H1 (cell line): Measurements from ENCODE around the gene PRODH. TPM values are rescaled to one million over a fixed set of nuclear protein-coding genes. Genes with fewer than 3 reads are reported as not detected.

ENCODE experiments used
- CTCF ChIA-PET: fragments of 300-600 bp; sonication (Branson Sonifier 250); formaldehyde crosslinking; loops from one replicate; lab custom pipeline; 2021; ENCODE audit not compliant: partially characterized antibody; lab: Charles Lee
- POLR2A ChIA-PET: fragments of 300-600 bp; sonication (Branson Sonifier 250); formaldehyde crosslinking; loops from one replicate; lab custom pipeline; 2021; ENCODE audit warnings: inconsistent platforms; ENCODE audit not compliant: partially characterized antibody; lab: Charles Lee
- DNase-seq, 2 experiments: peaks; one replicate each; pipeline versions ENCODE4 v3.0.0 to v3.0.0-alpha.2; 2010 to 2022; ENCODE audit warnings: low spot score in 2 of 2, low read depth in 1 of 2, mixed read lengths in 1 of 2
- FAIRE-seq: peaks from 2 replicates; lab custom pipeline; 2011; peaks lifted over from hg19 to GRCh38; lab: Jason Lieb, UNC
- H2AFZ ChIP-seq: 2 replicates; pipeline ENCODE4 v1.8.1; 2012; ENCODE audit warnings: low read length, inconsistent platforms
- H2AK5ac ChIP-seq: 2 replicates; pipeline ENCODE4 v1.6.1; 2013; ENCODE audit warnings: low read depth, low read length
- H2BK120ac ChIP-seq: replicated peaks from 2 replicates; pipeline ENCODE3; 2013; ENCODE audit warnings: low read depth, low read length, inconsistent platforms
- H2BK12ac ChIP-seq: 2 replicates; pipeline ENCODE4 v1.6.1; 2013; ENCODE audit warnings: low read depth, low read length
- H2BK15ac ChIP-seq: 2 replicates; pipeline ENCODE4 v1.6.1; 2013; ENCODE audit warnings: low read length
- H2BK20ac ChIP-seq: 2 replicates; pipeline ENCODE4 v1.6.1; 2013; ENCODE audit warnings: low read length
- H2BK5ac ChIP-seq: 2 replicates; pipeline ENCODE4 v1.6.1; 2013; ENCODE audit warnings: low read depth, low read length
- H3K14ac ChIP-seq: 2 replicates; pipeline ENCODE4 v1.6.1; 2013; ENCODE audit warnings: inconsistent platforms; ENCODE audit not compliant: insufficient read length
- H3K18ac ChIP-seq: 2 replicates; pipeline ENCODE4 v1.6.1; 2013; ENCODE audit warnings: low read length; ENCODE audit errors: extremely low read depth
- H3K23ac ChIP-seq: 2 replicates; pipeline ENCODE4 v1.6.1; 2013; ENCODE audit warnings: inconsistent platforms; ENCODE audit not compliant: insufficient read length
- H3K23me2 ChIP-seq: 2 replicates; pipeline ENCODE4 v1.6.1; 2013; ENCODE audit warnings: low read depth, low read length
- H3K27ac ChIP-seq: 2 replicates; pipeline ENCODE4 v1.6.1; 2011; ENCODE audit warnings: low read depth, low read length, inconsistent platforms
- H3K27me3 ChIP-seq, 4 experiments: replicated peaks in 1 of 4; 1 replicate in 1 of 4; 2 replicates in 3 of 4; pipeline versions ENCODE4 v1.6.1 to v1.8.1; 2011 to 2013; ENCODE audit warnings: low read length in 3 of 4, mild to moderate bottlenecking in 3 of 4, inconsistent platforms in 2 of 4, mixed read lengths in 2 of 4, moderate library complexity in 1 of 4; ENCODE audit not compliant: control insufficient read depth in 3 of 4, insufficient read depth in 3 of 4; ENCODE audit errors: extremely low read depth in 1 of 4
- H3K36me3 ChIP-seq, 4 experiments: 2 replicates each; pipeline versions ENCODE4 v1.6.1 to v1.8.1; 2011 to 2013; ENCODE audit warnings: mild to moderate bottlenecking in 4 of 4, low read length in 3 of 4, moderate library complexity in 2 of 4, control low read depth in 1 of 4, inconsistent platforms in 1 of 4; ENCODE audit not compliant: insufficient read depth in 4 of 4, control insufficient read depth in 2 of 4
- H3K4ac ChIP-seq: replicated peaks from 2 replicates; pipeline ENCODE3; 2013; ENCODE audit warnings: low read length, low read depth, mixed read lengths, inconsistent platforms; ENCODE audit not compliant: insufficient read length
- H3K4me1 ChIP-seq, 4 experiments: replicated peaks in 1 of 4; 1 replicate in 1 of 4; 2 replicates in 3 of 4; pipeline versions ENCODE4 v1.6.1 to v1.8.1; 2011 to 2013; ENCODE audit warnings: low read length in 3 of 4, inconsistent platforms in 2 of 4, mixed read lengths in 1 of 4; ENCODE audit not compliant: insufficient read depth in 4 of 4, control insufficient read depth in 3 of 4
- H3K4me2 ChIP-seq, 2 experiments: 2 replicates each; pipeline versions ENCODE4 v1.6.1 to v1.8.1; 2011 to 2013; ENCODE audit warnings: low read depth in 2 of 2, low read length in 2 of 2, control low read depth in 1 of 2, inconsistent platforms in 1 of 2, mild to moderate bottlenecking in 1 of 2; ENCODE audit not compliant: insufficient read depth in 1 of 2
- H3K4me3 ChIP-seq, 4 experiments: fragments of 200-600, 300-600 bp in 1 of 4; sonication (generic), shearing (Covaris generic), sonication (Bioruptor Twin) in 1 of 4; 2 replicates each; pipeline versions ENCODE4 v1.5.1 to v1.8.1; 2011 to 2016; ENCODE audit warnings: low read length in 4 of 4, low read depth in 3 of 4, control low read depth in 2 of 4, inconsistent platforms in 2 of 4, mild to moderate bottlenecking in 2 of 4, mixed read lengths in 1 of 4, moderate library complexity in 1 of 4; ENCODE audit not compliant: insufficient read depth in 2 of 4; ENCODE audit errors: extremely low read depth in 1 of 4
- H3K56ac ChIP-seq: replicated peaks from 2 replicates; pipeline ENCODE3; 2013; ENCODE audit warnings: low read depth, mild to moderate bottlenecking, mixed read lengths, low read length, inconsistent platforms; ENCODE audit not compliant: insufficient read length
- H3K79me1 ChIP-seq: 2 replicates; pipeline ENCODE4 v1.6.1; 2013; ENCODE audit warnings: low read depth, low read length, control low read depth
- H3K79me2 ChIP-seq, 2 experiments: 2 replicates each; pipeline versions ENCODE4 v1.6.1 to v1.8.1; 2012 to 2013; ENCODE audit warnings: low read length in 2 of 2, mild to moderate bottlenecking in 2 of 2, inconsistent platforms in 1 of 2; ENCODE audit not compliant: insufficient read depth in 2 of 2, control insufficient read depth in 1 of 2
- H3K9ac ChIP-seq, 4 experiments: replicated peaks in 1 of 4; 1 replicate in 1 of 4; 2 replicates in 3 of 4; pipeline versions ENCODE4 v1.6.1 to v1.8.1; 2011 to 2013; ENCODE audit warnings: low read depth in 3 of 4, low read length in 3 of 4, control low read depth in 2 of 4, mild to moderate bottlenecking in 2 of 4, moderate library complexity in 2 of 4, inconsistent platforms in 1 of 4; ENCODE audit errors: extremely low read depth in 1 of 4
- H3K9me3 ChIP-seq, 2 experiments: 2 replicates each; pipeline versions ENCODE4 v1.6.1 to v1.8.1; 2012 to 2013; ENCODE audit warnings: mild to moderate bottlenecking in 2 of 2, moderate library complexity in 2 of 2, control low read depth in 1 of 2, inconsistent platforms in 1 of 2, low read depth in 1 of 2, low read length in 1 of 2, mixed read lengths in 1 of 2; ENCODE audit not compliant: insufficient read depth in 2 of 2
- H4K20me1 ChIP-seq, 2 experiments: replicated peaks in 1 of 2; 2 replicates each; pipeline versions ENCODE3 to v1.8.1; 2011 to 2013; ENCODE audit warnings: inconsistent platforms in 2 of 2, low read length in 2 of 2, mild to moderate bottlenecking in 1 of 2; ENCODE audit not compliant: insufficient read depth in 2 of 2, control insufficient read depth in 1 of 2
- H4K5ac ChIP-seq: 2 replicates; pipeline ENCODE4 v1.6.1; 2013; ENCODE audit warnings: low read length, low read depth, mixed read lengths, inconsistent platforms; ENCODE audit not compliant: insufficient read length
- H4K8ac ChIP-seq: 2 replicates; pipeline ENCODE4 v1.8.0; 2013; ENCODE audit warnings: mild to moderate bottlenecking, moderate library complexity, low read length, inconsistent platforms; ENCODE audit not compliant: insufficient read depth; ENCODE audit errors: extremely low read depth
- H4K91ac ChIP-seq: replicated peaks from 2 replicates; pipeline ENCODE3; 2013; ENCODE audit warnings: low read length, mixed read lengths, inconsistent platforms; ENCODE audit not compliant: insufficient read length
- CBX5 ChIP-seq: fragments of 300-800, 300-1000 bp; sonication (generic); IDR thresholded peaks from 2 replicates; pipeline ENCODE4 v1.7.1; 2016; ENCODE audit warnings: antibody characterized with exemption, low read length, low read depth
- CBX8 ChIP-seq: fragments of 300-800, 300-1000 bp; sonication (generic); IDR thresholded peaks from 2 replicates; pipeline ENCODE4 v1.7.1; 2016; ENCODE audit warnings: low read depth, low read length, borderline replicate concordance
- CHD1 ChIP-seq: IDR thresholded peaks from 2 replicates; pipeline ENCODE4 v1.6.1; 2012; ENCODE audit warnings: low read depth, low read length, improper control_type of control experiment
- EZH2 ChIP-seq: fragments of 200-600 bp; sonication (generic); IDR thresholded peaks from 2 replicates; pipeline ENCODE4 v1.7.1; 2012; ENCODE audit warnings: low read depth, mild to moderate bottlenecking, moderate library complexity, low read length, inconsistent platforms; ENCODE audit not compliant: severe bottlenecking
- GABPA ChIP-seq: IDR thresholded peaks from 2 replicates; pipeline ENCODE4 v1.6.1; 2011; ENCODE audit warnings: mild to moderate bottlenecking, low read length, moderate library complexity, borderline replicate concordance; ENCODE audit not compliant: insufficient read depth
- PHF8 ChIP-seq: fragments of 200-600 bp; sonication (generic); conservative IDR thresholded peaks from 2 replicates; pipeline ENCODE4 v1.7.1; 2012; ENCODE audit warnings: low read depth, mild to moderate bottlenecking, inconsistent platforms, low read length, moderate library complexity
- POLR2A ChIP-seq, 2 experiments: IDR thresholded peaks; 1 replicate in 1 of 2; 2 replicates in 1 of 2; pipeline ENCODE4 v1.6.1; 2011; ENCODE audit warnings: low read depth in 2 of 2, low read length in 2 of 2, mild to moderate bottlenecking in 2 of 2; ENCODE audit errors: control extremely low read depth in 1 of 2
- POLR2AphosphoS5 ChIP-seq: IDR thresholded peaks from 2 replicates; pipeline ENCODE4 v1.6.1; 2011; ENCODE audit warnings: low read depth, low read length
- RXRA ChIP-seq: IDR thresholded peaks from 2 replicates; pipeline ENCODE4 v1.6.1; 2011; ENCODE audit warnings: low read depth, mild to moderate bottlenecking, low read length, moderate library complexity; ENCODE audit not compliant: insufficient read depth
- SP4 ChIP-seq: IDR thresholded peaks from 2 replicates; pipeline ENCODE4 v1.6.1; 2012; ENCODE audit warnings: low read length, inconsistent platforms
- TCF12 ChIP-seq: IDR thresholded peaks from 2 replicates; pipeline ENCODE4 v1.6.1; 2011; ENCODE audit warnings: low read depth, mild to moderate bottlenecking, low read length
- ZNF274 ChIP-seq: IDR thresholded peaks from 2 replicates; pipeline ENCODE4 v1.7.0; 2012; ENCODE audit warnings: low read length, borderline replicate concordance; ENCODE audit errors: extremely low read depth
- WGBS, 2 experiments: shearing (Covaris generic) in 1 of 2; methylation state at CpG; one replicate each; pipeline versions ENCODE4 v1.1.6 to v1.1.7; 2013 to 2015; ENCODE audit warnings: low lambda C conversion rate in 2 of 2, mixed read lengths in 2 of 2, inconsistent platforms in 1 of 2, low coverage in 1 of 2, missing lambda C conversion rate in 1 of 2; ENCODE audit not compliant: insufficient replicate concordance in 2 of 2, insufficient coverage in 1 of 2, insufficient read length in 1 of 2; ENCODE audit errors: extremely low coverage in 1 of 2, missing lambda C conversion rate in 1 of 2; 5-methylcytosine and 5-hydroxymethylcytosine counted together
- polyA plus RNA-seq, 7 experiments: library from polyadenylated mRNA; depleted of rRNA in 3 of 7; stranded (reverse) in 5 of 7; unstranded in 2 of 7; fragments of >200 nt in 5 of 7; fragments of 200-250 nt in 2 of 7; gene quantifications; 1 replicate in 5 of 7; 2 replicates in 1 of 7; 4 replicates in 1 of 7; pipeline versions ENCODE4 v1.2.1 to v1.2.3, GENCODE V29; 2011 to 2013; ENCODE audit warnings: missing spikeins in 2 of 7, mixed read lengths in 2 of 7
- total RNA-seq: library from RNA; stranded (reverse); fragmentation: NEBNext Ultra II Directional; extraction: Animal tissue kit (Norgen Biotek cat#: 25700); gene quantifications from 2 replicates; pipeline ENCODE4 v1.2.1, GENCODE V29; 2021
- TF ChIP-seq, protein P1 (sequence below): IDR thresholded peaks from 2 replicates; pipeline ENCODE4 v1.6.1; 2012; ENCODE audit warnings: inconsistent platforms

The PRODH gene
- total and polyA plus RNA-seq, 2 of the 8 experiments (the other 6 are each of a cell fraction or from before 2014, with no cell fraction given), result 27.6 to 45.6 TPM

DNA sequence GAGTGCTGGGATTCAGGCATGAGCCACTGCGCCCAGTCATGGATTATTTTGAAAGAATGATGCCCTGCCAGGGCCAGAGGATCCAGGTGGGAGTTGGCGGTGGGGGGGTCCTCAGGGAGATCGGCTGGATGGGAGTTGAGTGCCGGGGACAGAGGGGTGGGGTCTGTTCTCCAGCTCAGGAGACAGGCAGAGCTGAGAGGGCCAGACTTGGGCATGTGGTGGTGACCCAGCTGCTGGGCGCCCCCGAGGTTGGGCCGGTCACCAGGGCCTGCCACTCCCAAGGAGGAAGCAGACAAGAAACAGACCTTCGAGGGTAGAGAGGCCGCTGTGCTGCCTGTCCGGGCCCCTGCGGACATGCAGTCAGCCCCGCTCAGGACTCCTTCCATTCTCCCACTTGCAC, 11.8 kb upstream of the PRODH start:
- no peak overlapping the region for H3K56ac ChIP-seq
- H4K5ac ChIP-seq, result peak overlapping the region; percentile 10
- no peak overlapping the region for H2AK5ac ChIP-seq
- H2BK20ac ChIP-seq, result 0 out of 2 replicates have a peak overlapping the region, but pooled peaks have one; percentile 61
- H3K79me1 ChIP-seq, result no peaks in the 10 kb centered on the region
- H3K27me3 ChIP-seq, result no peaks in the 10 kb centered on the region
- DNase-seq, result no peak
- H3K9me3 ChIP-seq, result no peaks in the 10 kb centered on the region
- peak overlapping the region; percentile 48 for H3K18ac ChIP-seq
- WGBS, 2 experiments, result 89% methylated on average over 12 of the region's 12 CpGs; no CpG with 5 or more reads in 1 of the 2 experiments
- no peaks in the 10 kb centered on the region for H3K79me2 ChIP-seq
- peak overlapping the region; percentile 21 for H3K4ac ChIP-seq
- ChIA-PET CTCF (interaction anchor here (0.9 to 3.1 kb wide), 6 partner anchors 12 to 47 kb away, joined by 3 to 17 read pairs (median 4); partner anchors contain the start of genes DGCR6 and PRODH), POLR2A (interaction anchor here (0.9 to 2.3 kb wide), 9 partner anchors 9 to 52 kb away, joined by 3 to 10 read pairs (median 6); partner anchors contain the start of gene PRODH)
- H3K36me3 ChIP-seq, result peaks cover 0 to 12% (median 0%) of the 10 kb centered on the region in 4 experiments; a peak in 2 of 8 replicates
- H4K8ac ChIP-seq, result 0 out of 2 replicates have a peak overlapping the region, but pooled peaks have one; percentile 62
- H4K91ac ChIP-seq, result no peak overlapping the region
- no peak overlapping the region for H2BK120ac ChIP-seq
- no peak for FAIRE-seq
- peak overlapping the region; percentile 60; the same call in 1 of the 2 replicates for H2BK12ac ChIP-seq
- peak overlapping the region; percentile 21 to 34; a peak in 1 of 4 replicates for H3K4me2 ChIP-seq
- H3K4me1 ChIP-seq, result peaks cover 0 to 8% (median 7%) of the 10 kb centered on the region in 4 experiments; a peak in 5 of 7 replicates
- H3K23ac ChIP-seq, result no peak overlapping the region
- H3K27ac ChIP-seq, result peak overlapping the region; percentile 34; the same call in 1 of the 2 replicates
- no peak overlapping the region for H3K4me3 ChIP-seq
- H3K23me2 ChIP-seq, result no peaks in the 10 kb centered on the region
- H3K9ac ChIP-seq, result no peak overlapping the region; a peak in 1 of 7 replicates
- H2BK5ac ChIP-seq, result peak overlapping the region; percentile 82; the same call in 1 of the 2 replicates
- no peak overlapping the region for H2AFZ ChIP-seq
- H4K20me1 ChIP-seq, result no peaks in the 10 kb centered on the region
- no peak overlapping the region for H3K14ac ChIP-seq
- no peak overlapping the region for H2BK15ac ChIP-seq
- no peak for TF ChIP-seq SP4
- peak in 1 of 2 experiments; percentile 73; a peak in 1 of 3 replicates for TF ChIP-seq POLR2A (IDR thresholded peaks at IDR 0.05; ENCODE audit: control extremely low read depth in 1 of 2, low read depth in 2 of 2, low read length in 2 of 2)
- TF ChIP-seq CBX8, result no peak
- TF ChIP-seq RXRA, result no peak
- TF ChIP-seq PHF8, result no peak
- TF ChIP-seq CBX5, result no peak
- TF ChIP-seq POLR2AphosphoS5, result peak; percentile 52
- no peak for TF ChIP-seq EZH2
- no peak for TF ChIP-seq GABPA
- TF ChIP-seq, protein P1, sequence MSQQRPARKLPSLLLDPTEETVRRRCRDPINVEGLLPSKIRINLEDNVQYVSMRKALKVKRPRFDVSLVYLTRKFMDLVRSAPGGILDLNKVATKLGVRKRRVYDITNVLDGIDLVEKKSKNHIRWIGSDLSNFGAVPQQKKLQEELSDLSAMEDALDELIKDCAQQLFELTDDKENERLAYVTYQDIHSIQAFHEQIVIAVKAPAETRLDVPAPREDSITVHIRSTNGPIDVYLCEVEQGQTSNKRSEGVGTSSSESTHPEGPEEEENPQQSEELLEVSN, result no peak
- TF ChIP-seq CHD1, result no peak
- no peak for TF ChIP-seq TCF12
- TF ChIP-seq ZNF274, result no peak
